Measurements from ENCODE around the gene ACKR3. TPM values are rescaled to one million over a fixed set of nuclear protein-coding genes. Genes with fewer than 3 reads are reported as not detected.

The ACKR3 gene
- total RNA-seq, 4 donors from 2014 or later, result 7.1 to 55.0 (median 15.2) TPM

DNA sequence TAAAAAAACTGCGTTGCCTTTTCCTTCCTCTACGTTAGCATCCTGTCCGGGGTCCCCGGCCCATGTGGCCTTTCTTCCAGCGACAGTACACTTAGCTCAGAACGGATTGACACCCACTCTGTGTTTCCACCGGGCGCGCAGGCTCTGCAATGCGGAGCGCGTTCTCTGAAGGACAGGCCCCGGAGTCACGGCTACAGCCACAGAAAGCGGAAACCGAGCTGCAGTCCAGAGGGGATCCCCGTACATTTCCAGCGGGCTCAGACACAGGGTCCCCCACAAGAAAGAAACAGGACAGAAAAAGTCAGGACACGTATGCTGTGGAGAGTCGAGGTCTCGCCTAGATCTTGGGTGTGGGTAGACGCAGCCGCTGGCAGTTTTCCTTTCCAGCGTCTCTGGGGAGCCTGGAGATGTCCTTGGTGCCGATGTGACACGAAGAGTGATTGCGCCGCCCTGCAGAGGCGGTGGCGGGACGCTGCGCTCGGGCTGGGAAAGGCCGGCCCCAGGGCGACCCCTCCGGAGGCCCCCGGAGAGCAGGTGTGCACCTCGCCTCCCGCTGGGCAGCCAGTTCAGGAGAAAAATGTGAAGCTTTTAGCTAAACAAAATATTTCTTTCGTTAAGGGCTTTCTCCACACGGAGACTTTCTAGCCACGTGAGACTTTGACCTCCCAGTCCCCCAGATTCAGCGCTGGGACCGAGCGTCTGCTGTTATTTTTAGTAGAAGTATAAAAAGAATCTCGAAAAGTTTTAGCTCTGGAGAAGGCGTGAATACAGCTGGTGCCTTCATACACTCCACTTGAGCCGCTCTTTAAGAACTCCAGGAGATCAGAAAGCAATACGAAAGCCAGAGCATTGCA, 1.3 kb upstream of the ACKR3 start:
- in situ Hi-C loops (cut with MboI; ENCODE audit: low sequenced_read_pairs in 4 of 4), result no loop called here
- DNase-seq (peak in 1 of 2 donors; percentile 53), ATAC-seq (peak; percentile 58 to 64)
- intact Hi-C loops (cut with DNase I; ENCODE audit: low total_unique reads), result loop anchor here (2.0 to 5.0 kb wide), 4 partner anchors 164 to 459 kb away; no protein-coding TSS in a partner anchor
- no peaks in the 10 kb centered on the region for H3K9me3 ChIP-seq
- H3K4me1 ChIP-seq, result peaks cover 29 to 37% of the 10 kb centered on the region in 2 donors
- H3K36me3 ChIP-seq, result no peaks in the 10 kb centered on the region
- peak overlapping the region; percentile 76 to 80 (median 77) for H3K27ac ChIP-seq
- no peak for TF ChIP-seq POLR2A (IDR thresholded peaks at IDR 0.05)
- TF ChIP-seq, protein P1, sequence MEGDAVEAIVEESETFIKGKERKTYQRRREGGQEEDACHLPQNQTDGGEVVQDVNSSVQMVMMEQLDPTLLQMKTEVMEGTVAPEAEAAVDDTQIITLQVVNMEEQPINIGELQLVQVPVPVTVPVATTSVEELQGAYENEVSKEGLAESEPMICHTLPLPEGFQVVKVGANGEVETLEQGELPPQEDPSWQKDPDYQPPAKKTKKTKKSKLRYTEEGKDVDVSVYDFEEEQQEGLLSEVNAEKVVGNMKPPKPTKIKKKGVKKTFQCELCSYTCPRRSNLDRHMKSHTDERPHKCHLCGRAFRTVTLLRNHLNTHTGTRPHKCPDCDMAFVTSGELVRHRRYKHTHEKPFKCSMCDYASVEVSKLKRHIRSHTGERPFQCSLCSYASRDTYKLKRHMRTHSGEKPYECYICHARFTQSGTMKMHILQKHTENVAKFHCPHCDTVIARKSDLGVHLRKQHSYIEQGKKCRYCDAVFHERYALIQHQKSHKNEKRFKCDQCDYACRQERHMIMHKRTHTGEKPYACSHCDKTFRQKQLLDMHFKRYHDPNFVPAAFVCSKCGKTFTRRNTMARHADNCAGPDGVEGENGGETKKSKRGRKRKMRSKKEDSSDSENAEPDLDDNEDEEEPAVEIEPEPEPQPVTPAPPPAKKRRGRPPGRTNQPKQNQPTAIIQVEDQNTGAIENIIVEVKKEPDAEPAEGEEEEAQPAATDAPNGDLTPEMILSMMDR (IDR thresholded peaks at IDR 0.05 in 4 of 5, conservative IDR thresholded peaks at IDR 0.05 in 1 of 5), result peak in 1 of 5 experiments; percentile 25
- no peaks in the 10 kb centered on the region for H3K27me3 ChIP-seq
- H3K4me3 ChIP-seq, result peak overlapping the region; percentile 55 to 73 (median 58)

DNA sequence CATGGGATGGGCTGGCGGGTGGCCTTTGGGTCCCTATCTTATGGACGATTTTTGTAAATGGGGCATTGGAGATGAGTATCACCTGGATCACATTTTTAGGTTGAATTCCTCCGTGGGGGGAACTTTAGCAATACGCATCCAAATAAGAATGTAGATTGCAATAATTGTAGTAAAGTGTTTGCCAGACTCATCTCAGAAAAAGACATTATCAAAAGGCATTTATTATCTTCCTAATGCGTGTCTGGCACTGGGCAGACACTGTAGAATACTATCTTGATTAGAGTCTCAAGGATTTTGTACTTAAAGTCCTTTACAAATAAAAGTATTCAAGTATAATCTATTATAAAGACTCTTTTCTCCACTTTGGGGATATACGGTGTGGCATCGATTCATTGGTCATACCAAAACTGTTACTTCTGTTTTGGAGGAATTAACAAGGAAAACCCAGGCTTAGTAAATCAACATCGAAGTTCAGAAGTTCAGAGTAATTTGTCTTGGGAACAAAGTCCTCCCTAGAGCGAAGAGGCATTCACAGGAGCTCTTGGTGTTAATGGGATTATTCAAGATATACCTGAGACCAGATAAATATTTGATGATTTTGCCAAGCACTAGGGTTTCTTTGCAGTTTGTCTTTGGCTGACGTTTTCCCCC, 578 bp upstream of the ACKR3 start:
- DNase-seq (no peak), ATAC-seq (no peak)
- Histone ChIP-seq H3K9me3 (no peaks in the 10 kb centered on the region), H3K27ac (peak overlapping the region; percentile 76 to 80 (median 77)), H3K27me3 (no peaks in the 10 kb centered on the region), H3K36me3 (no peaks in the 10 kb centered on the region), H3K4me1 (peaks cover 32 to 37% of the 10 kb centered on the region in 2 donors), H3K4me3 (peak overlapping the region; percentile 55 to 73 (median 58))
- in situ Hi-C loops (cut with MboI; ENCODE audit: low sequenced_read_pairs in 4 of 4), result no loop called here
- intact Hi-C loops (cut with DNase I; ENCODE audit: low total_unique reads), result loop anchor here (2.0 to 5.0 kb wide), 4 partner anchors 163 to 458 kb away; no protein-coding TSS in a partner anchor
- TF ChIP-seq, protein P1 (IDR thresholded peaks at IDR 0.05 in 4 of 5, conservative IDR thresholded peaks at IDR 0.05 in 1 of 5), result no peak
- no peak for TF ChIP-seq POLR2A (IDR thresholded peaks at IDR 0.05)

DNA sequence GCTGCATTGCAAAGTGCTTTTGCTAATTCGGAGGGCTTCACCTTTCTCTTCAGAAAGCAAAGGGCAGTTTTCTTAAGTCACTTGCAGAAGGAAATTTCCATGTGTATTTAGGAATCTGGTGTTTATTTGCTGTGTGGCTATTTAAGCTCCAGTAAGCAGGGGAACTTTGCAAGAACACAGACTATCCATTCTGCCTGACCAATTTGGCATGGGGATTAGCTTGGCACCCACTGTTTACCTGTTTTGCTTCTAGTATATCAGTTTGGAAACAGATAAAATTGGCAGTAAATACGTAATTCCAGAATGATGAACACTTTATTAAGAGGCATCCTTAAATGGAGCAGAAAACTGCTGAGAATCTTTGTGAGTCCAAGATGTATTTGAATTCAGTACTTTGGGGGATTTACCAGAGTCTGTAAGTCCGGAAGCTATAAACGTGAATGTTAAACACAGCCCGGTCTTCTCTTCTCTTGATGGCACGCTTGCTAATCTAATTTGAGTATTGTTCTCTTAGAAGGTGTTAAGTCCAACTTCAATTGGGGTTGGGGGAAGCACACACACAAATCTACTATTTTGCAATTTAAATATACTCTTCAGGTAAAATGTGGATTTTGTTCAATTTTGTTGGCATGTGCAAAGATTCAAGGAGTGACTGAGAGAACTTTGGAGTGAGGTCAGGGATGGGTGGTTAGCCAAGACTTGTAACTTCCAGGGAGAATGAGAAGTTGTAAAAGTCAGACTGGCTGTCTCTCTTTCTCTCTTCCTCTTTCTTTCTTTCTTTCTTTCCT, 650 bp downstream of the ACKR3 start:
- Histone ChIP-seq H3K4me1 (peaks cover 37 to 44% of the 10 kb centered on the region in 2 donors), H3K36me3 (no peaks in the 10 kb centered on the region), H3K27ac (peak overlapping the region; percentile 76 to 80 (median 77)), H3K4me3 (peak overlapping the region; percentile 55 to 73 (median 58)), H3K9me3 (no peaks in the 10 kb centered on the region), H3K27me3 (no peaks in the 10 kb centered on the region)
- ATAC-seq (no peak), DNase-seq (no peak)
- TF ChIP-seq, protein P1 (IDR thresholded peaks at IDR 0.05 in 4 of 5, conservative IDR thresholded peaks at IDR 0.05 in 1 of 5), result no peak
- TF ChIP-seq POLR2A (IDR thresholded peaks at IDR 0.05), result no peak
- in situ Hi-C loops (cut with MboI; ENCODE audit: low sequenced_read_pairs in 4 of 4) (no loop called here), intact Hi-C loops (cut with DNase I; ENCODE audit: low total_unique reads) (loop anchor here (1.0 to 5.0 kb wide), 4 partner anchors 57 to 142 kb away; no protein-coding TSS in a partner anchor)

DNA sequence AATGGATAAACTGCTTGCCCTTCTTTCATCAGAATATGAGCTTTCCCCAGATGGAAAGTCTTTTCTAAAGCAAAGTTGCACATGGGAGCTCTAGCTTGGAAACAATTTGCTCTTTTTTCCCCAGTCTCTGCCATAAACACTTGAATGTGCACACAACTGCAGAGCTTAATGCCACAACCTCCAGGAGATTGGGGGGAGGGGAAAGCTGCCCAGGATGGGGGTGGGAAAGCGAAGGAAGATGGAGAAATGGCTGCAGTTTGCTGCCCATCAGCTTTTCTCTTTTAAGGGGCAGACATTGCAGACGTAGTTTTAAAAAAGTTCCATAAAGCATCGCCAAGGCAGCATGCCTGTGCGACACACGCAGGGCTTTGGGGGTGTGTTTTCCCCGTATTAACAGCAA, 1.5 kb downstream of the ACKR3 start:
- no peak for ATAC-seq
- Histone ChIP-seq H3K4me3 (peak overlapping the region; percentile 7 to 60 (median 55)), H3K27me3 (no peaks in the 10 kb centered on the region), H3K36me3 (no peaks in the 10 kb centered on the region), H3K9me3 (no peaks in the 10 kb centered on the region), H3K27ac (peak overlapping the region; percentile 76 to 80 (median 77)), H3K4me1 (peaks cover 37 to 50% of the 10 kb centered on the region in 2 donors)
- no peak for DNase-seq
- TF ChIP-seq POLR2A (IDR thresholded peaks at IDR 0.05), result no peak
- TF ChIP-seq, protein P1 (IDR thresholded peaks at IDR 0.05 in 4 of 5, conservative IDR thresholded peaks at IDR 0.05 in 1 of 5), result no peak
- intact Hi-C loops (cut with DNase I; ENCODE audit: low total_unique reads), result loop anchor here (5.0 kb wide), 3 partner anchors 71 to 141 kb away; no protein-coding TSS in a partner anchor
- in situ Hi-C loops (cut with MboI; ENCODE audit: low sequenced_read_pairs in 4 of 4), result no loop called here

Data from gastrocnemius medialis (tissue), 4 donors.